ENCODE measurements around the gene PCGF2.

Gene PCGF2

DNA sequence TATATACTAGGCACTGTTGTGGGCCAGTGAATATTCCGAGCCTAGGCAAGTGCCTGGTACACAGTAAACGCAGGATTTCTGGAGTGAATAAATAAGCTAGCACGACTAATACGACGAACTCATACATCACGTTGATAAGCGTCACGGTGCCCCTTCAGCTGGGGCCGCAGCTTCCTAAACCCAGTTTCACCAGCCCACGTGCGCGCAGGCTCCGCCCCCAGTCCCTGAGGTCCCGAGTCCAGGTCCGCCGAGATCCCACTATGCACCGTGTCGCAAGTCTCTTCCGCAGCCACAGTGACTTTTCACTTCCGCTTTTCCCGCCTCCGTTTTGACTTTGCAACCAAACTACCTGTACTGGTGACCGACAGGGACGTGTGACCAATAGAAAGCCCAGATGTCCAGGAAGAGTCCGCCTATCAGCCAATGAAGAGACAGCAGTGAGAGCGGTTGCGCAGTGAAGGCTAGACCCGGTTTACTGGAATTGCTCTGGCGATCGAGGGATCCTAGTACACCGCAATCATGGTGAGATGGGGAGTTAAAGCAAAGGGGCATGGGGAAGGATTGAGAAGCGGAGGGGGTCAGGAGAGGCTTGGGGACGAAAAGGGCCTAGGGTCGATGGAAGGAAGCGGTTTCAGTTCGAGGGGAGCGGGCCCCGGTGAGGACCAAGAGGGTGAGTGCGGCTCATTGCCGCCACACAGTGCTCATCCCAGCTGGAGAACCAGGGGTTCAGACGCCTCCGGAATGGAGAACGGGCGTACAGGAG, 4.4 kb upstream of the PCGF2 start, which contains the start of gene PSMB3:
PSMB3 (plus strand) TSS at position 434 of the 763 bp plus-strand sequence; CDS start at position 520, 86 bp downstream.
- H3K27me3 ChIP-seq, result peaks cover 44% of the 10 kb centered on the region
- peaks cover 54% of the 10 kb centered on the region for H4K20me1 ChIP-seq
- H3K4me2 ChIP-seq, result peak within 1 kb of the TSS; percentile 97
- H3K9ac ChIP-seq, result peak within 1 kb of the TSS; percentile 95
- peaks cover 50% of the 10 kb centered on the region for H3K4me1 ChIP-seq
- no peaks in the 10 kb centered on the region for H3K9me3 ChIP-seq
- TF ChIP-seq Cebpa-rat (IDR thresholded peaks at IDR 0.05), result peak; percentile 83
- H3K4me3 ChIP-seq, result peak within 1 kb of the TSS; percentile 94
- peak within 1 kb of the TSS; percentile 92 for H3K27ac ChIP-seq
- peaks cover 39% of the 10 kb centered on the region for H3K36me3 ChIP-seq

DNA sequence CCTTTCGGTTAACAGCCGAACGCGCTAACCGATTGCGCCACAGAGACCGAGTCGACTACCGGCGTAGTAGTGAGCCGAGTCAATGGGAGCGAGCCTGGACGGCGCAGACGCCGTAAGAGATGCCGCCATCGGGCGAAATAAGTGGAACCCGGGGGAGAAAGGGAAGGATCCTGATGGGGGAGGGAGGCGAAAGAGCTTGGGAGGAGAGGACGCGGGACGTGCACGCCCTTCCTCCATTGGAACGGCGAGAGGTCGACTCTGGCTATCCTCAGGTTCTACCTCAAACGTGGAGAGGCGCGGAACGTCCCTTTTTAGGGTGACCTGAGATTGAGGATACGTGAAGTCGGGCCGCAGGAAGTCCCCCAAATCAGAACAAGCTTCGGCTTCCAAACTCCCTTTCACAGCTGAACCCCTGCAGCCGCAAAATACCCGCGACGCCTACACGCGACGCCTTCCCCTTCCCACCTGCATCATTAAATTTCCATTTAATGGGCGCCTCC, 3.7 kb upstream of the PCGF2 start:
- Histone ChIP-seq H3K9me3 (no peaks in the 10 kb centered on the region), H4K20me1 (peaks cover 51% of the 10 kb centered on the region), H3K4me3 (peak overlapping the region; percentile 94), H3K27me3 (peaks cover 44% of the 10 kb centered on the region), H3K4me1 (peaks cover 52% of the 10 kb centered on the region), H3K27ac (peak overlapping the region; percentile 70), H3K36me3 (peaks cover 33% of the 10 kb centered on the region), H3K9ac (peak overlapping the region; percentile 78), H3K4me2 (peak overlapping the region; percentile 83)
- peak; percentile 85 for TF ChIP-seq Cebpa-rat (IDR thresholded peaks at IDR 0.05)

DNA sequence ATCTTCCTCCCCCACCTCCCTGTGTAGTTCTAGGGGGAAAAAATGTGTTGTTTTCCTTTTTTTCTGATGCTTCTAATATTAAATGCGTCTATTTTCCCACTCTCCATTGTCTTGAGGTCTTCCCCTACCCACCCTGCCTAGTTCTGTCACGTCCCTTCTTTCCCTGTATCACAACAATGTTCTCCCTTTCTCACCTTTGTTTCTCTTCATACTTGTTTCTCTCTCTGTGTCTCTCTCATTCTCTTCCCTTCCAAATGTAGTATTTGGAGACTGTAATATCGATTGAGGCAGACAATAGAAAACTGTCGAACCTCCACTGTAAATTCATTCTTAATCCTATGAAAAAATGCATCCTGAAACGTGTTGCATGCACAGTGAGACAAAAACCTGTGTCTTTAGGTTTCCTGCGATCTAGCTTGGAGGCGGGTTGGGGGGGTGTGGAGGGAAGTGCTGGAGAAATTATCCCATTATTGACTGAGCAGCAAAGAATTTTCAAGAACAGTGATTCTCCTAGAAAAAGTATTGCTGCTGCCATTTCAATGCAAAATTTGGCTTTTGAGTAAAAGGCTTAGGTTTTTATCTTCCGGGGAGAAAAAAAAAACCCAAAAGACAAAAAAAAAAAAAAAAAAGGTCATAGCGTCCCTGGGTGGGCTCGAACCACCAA, 3.1 kb upstream of the PCGF2 start:
- Histone ChIP-seq H3K27me3 (peaks cover 44% of the 10 kb centered on the region), H3K36me3 (peaks cover 27% of the 10 kb centered on the region), H3K9ac (no peak overlapping the region), H3K4me2 (peak overlapping the region; percentile 83), H3K27ac (no peak overlapping the region), H4K20me1 (peaks cover 51% of the 10 kb centered on the region), H3K4me1 (peaks cover 58% of the 10 kb centered on the region), H3K9me3 (no peaks in the 10 kb centered on the region), H3K4me3 (peak overlapping the region; percentile 94)
- no peak for TF ChIP-seq Cebpa-rat (IDR thresholded peaks at IDR 0.05)

DNA sequence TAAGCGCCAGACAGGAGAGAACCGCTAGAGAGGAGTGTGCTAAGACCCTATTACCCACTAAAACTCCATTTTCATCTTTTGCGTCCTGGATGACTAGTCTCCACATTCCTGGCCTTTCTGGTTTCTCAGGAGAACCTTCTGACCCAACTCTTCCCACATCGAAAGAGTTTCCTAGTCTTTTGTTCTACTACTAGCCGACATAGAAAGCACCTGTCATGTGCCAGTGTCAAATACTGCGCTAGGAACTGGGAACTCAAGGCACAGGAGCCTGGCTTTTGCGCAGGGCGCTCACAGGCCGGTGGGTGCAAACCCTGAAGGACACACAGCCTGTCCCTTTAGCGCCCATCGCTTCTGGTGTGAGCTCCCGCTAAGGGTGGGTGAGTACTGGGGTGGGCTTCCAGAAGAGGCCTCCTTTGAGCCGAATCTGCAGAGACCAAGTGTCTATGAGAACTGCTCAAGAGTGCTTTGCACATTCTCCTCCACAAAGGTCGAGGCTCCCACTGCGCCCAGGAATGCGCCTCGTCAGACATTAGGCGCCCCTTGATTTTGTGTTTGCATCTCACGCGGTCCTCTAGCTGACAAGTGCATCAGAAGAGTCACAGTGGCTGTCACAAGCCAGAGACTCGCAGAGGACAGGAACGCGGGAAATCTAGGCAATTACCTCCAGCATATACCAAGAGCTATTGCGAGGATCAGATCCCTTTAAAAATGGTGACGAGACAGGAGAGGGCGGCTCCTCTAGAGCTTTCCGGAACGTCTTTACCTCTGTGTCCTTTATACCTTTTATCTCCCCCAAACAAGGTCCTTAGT, 2.4 kb upstream of the PCGF2 start:
- peaks cover 44% of the 10 kb centered on the region for H3K27me3 ChIP-seq
- H3K9me3 ChIP-seq, result no peaks in the 10 kb centered on the region
- H3K4me1 ChIP-seq, result peaks cover 65% of the 10 kb centered on the region
- H3K27ac ChIP-seq, result no peak overlapping the region
- H3K4me3 ChIP-seq, result peak overlapping the region; percentile 94
- no peak for TF ChIP-seq Cebpa-rat (IDR thresholded peaks at IDR 0.05)
- peaks cover 19% of the 10 kb centered on the region for H3K36me3 ChIP-seq
- no peak overlapping the region for H3K9ac ChIP-seq
- peak overlapping the region; percentile 83 for H3K4me2 ChIP-seq
- H4K20me1 ChIP-seq, result peaks cover 51% of the 10 kb centered on the region

DNA sequence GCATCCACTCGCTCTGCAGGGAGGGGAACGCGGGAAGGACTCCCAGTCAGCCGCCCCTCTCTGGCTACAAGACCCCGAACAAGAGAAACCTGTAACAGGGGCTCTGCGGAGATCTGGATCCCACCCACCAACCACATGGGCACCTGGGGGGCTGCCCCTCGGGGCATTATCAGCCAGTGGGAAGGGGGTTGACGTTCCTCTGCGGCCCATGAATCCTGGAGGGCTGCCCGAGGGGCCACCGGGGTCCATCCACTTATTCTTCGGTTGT, 1.8 kb upstream of the PCGF2 start:
- Histone ChIP-seq H3K9me3 (no peaks in the 10 kb centered on the region), H4K20me1 (peaks cover 50% of the 10 kb centered on the region), H3K4me2 (peak overlapping the region; percentile 83), H3K27me3 (peaks cover 44% of the 10 kb centered on the region), H3K4me3 (peak overlapping the region; percentile 64), H3K27ac (no peak overlapping the region), H3K36me3 (peaks cover 14% of the 10 kb centered on the region), H3K9ac (no peak overlapping the region), H3K4me1 (peaks cover 71% of the 10 kb centered on the region)
- TF ChIP-seq Cebpa-rat (IDR thresholded peaks at IDR 0.05), result no peak

DNA sequence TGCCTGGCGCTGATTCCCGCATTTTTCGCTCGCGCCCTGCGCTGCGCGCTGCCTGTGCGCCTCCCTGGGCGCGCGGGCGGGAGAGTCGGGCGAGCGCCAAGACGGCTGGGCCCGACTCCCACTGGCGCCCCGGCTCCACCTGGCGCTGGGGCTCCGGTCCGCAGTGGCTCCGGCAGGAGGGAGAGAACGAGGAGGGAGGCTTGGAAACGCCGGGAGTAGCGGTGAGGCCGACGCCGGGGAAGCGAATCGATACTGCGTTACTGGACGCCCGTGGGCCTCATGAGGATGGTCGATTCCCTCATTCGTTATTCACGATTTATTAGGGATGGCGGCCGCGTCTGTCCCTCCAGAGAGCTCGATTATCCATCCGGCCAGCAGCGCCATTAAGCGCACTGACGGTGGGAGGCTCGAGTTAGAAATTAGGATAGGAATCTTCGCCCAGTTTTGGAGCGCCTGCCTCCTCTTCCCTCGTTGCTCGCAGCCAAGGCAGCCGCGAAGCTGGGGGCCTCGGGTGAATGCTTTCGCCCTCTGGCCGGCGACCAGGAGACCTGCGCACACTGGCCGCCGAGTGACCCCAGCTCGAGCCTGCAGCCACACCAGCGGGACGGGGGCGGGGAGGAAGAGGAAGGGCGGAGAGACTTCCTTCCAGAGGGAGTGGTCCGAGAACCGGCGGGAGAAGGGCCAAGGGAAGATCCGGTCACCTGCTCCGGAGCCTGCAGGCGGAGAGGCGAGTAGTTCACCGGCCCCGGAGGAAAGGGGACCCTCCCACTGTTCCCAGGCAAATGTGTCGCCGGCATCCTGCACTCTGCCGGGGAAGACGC, 1.3 kb upstream of the PCGF2 start:
- no peaks in the 10 kb centered on the region for H3K9me3 ChIP-seq
- no peak for TF ChIP-seq Cebpa-rat (IDR thresholded peaks at IDR 0.05)
- peaks cover 9% of the 10 kb centered on the region for H3K36me3 ChIP-seq
- peak overlapping the region; percentile 64 for H3K4me3 ChIP-seq
- H3K4me2 ChIP-seq, result peak overlapping the region; percentile 83
- H4K20me1 ChIP-seq, result peaks cover 45% of the 10 kb centered on the region
- 0 out of 2 replicates have a peak overlapping the region, but pooled peaks have one; percentile 19 for H3K9ac ChIP-seq
- H3K27me3 ChIP-seq, result peaks cover 44% of the 10 kb centered on the region
- H3K27ac ChIP-seq, result no peak overlapping the region
- peaks cover 74% of the 10 kb centered on the region for H3K4me1 ChIP-seq

DNA sequence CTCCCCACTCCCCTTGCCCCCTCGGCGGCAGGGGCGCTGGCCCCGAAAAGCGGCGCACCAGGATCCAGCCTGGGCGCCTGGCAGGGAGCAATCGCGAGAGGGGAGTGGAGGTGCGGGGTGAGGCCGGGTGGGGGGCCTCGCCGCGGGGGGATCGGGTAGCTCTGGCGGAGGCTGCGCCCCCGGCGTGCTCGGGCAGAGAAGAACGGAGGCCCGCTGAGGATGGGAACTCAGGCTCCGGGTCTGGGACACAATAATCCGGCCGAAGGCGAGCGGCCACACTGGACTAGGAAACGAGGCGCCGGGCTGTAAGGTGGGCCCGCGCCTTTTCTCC, 721 bp upstream of the PCGF2 start:
- H3K9ac ChIP-seq, result 0 out of 2 replicates have a peak overlapping the region, but pooled peaks have one; percentile 19
- no peak for TF ChIP-seq Cebpa-rat (IDR thresholded peaks at IDR 0.05)
- peaks cover 74% of the 10 kb centered on the region for H3K4me1 ChIP-seq
- peaks cover 3% of the 10 kb centered on the region for H3K36me3 ChIP-seq
- peak overlapping the region; percentile 64 for H3K4me3 ChIP-seq
- peaks cover 44% of the 10 kb centered on the region for H3K27me3 ChIP-seq
- no peak overlapping the region for H3K27ac ChIP-seq
- H3K4me2 ChIP-seq, result peak overlapping the region; percentile 83
- peaks cover 40% of the 10 kb centered on the region for H4K20me1 ChIP-seq
- H3K9me3 ChIP-seq, result no peaks in the 10 kb centered on the region

DNA sequence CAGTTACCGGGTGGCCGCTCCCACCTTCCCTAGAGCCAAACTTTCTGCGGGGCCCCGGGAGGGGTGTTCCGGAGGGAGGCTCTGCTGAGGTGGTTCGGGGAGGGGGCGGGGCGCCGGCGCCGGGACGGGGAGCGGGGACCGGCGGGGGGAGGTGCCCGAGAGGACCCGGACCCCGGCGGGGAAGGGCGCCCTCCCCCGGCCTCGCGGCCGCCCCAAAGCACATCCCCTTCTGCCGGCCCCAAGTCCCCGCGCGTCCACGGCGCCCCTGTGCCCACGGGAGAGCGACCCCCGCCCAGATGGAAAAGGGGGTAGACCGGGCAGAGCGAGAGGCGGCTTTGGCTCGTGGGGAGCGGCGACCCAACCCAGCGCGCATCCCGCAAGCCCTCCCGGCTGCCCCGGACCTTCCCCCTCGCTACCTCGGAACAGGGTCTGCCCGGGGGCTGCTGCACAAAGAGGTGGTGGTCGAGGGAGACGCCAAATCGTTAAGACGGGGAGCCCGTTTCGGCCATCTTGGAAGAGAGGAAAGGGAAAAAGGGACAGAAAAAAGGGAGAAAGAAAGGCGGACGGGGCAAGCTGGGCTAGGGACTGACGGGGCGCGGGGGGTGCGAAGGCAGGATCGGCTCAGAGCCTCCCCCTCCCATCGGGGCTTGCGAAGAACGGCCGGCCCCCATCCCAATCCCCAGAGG, 530 bp downstream of the PCGF2 start:
- H4K20me1 ChIP-seq, result peaks cover 31% of the 10 kb centered on the region
- peaks cover 78% of the 10 kb centered on the region for H3K4me1 ChIP-seq
- H3K27me3 ChIP-seq, result peaks cover 44% of the 10 kb centered on the region
- H3K9me3 ChIP-seq, result no peaks in the 10 kb centered on the region
- H3K36me3 ChIP-seq, result no peaks in the 10 kb centered on the region
- TF ChIP-seq Cebpa-rat (IDR thresholded peaks at IDR 0.05), result no peak
- H3K27ac ChIP-seq, result peak overlapping the region; percentile 65
- peak overlapping the region; percentile 93 for H3K4me2 ChIP-seq
- peak overlapping the region; percentile 80 for H3K4me3 ChIP-seq
- H3K9ac ChIP-seq, result peak overlapping the region; percentile 78

All from BLaER1 (cell line).